HCT116 (cell line): ENCODE measurements around the gene SLC22A5. TPM values are rescaled to one million over a fixed set of nuclear protein-coding genes. Genes with fewer than 3 reads are reported as not detected.

Source experiments
- ATAC-seq: fragments of 200-7000 bp; cut with Tn5 transposase; 2 replicates; pipeline ENCODE4 v1.9.1; 2020; ENCODE audit warnings: mild to moderate bottlenecking, moderate library complexity
- BruUV-seq: library from RNA; stranded (reverse); fragments of 400-500 nt; replicated peaks from 2 replicates; lab custom pipeline; 2021; lab: Mats Ljungman, UMichigan
- CTCF ChIA-PET: fragments of 300-600 bp; sonication (Branson Sonifier 250); formaldehyde crosslinking; loops from one replicate; lab custom pipeline; 2021; ENCODE audit warnings: antibody characterized with exemption; lab: Charles Lee
- POLR2A ChIA-PET: fragments of 300-600, 350-600 bp; sonication (Branson Sonifier 250); formaldehyde crosslinking; loops from one replicate; lab custom pipeline; 2021; ENCODE audit warnings: antibody characterized with exemption; lab: Charles Lee
- RAD21 ChIA-PET, 2 experiments: fragments of 300-600 bp; sonication (Branson Sonifier 250); formaldehyde crosslinking; loops; one replicate each; lab custom pipeline; 2023; ENCODE audit warnings: low total read pairs in 2 of 2; ENCODE audit not compliant: uncharacterized antibody in 2 of 2, unreplicated experiment in 2 of 2, low non-redundant PET in 1 of 2; lab: Charles Lee
- DNase-seq: peaks from one replicate; pipeline ENCODE4 v3.0.0-alpha.2; 2010; ENCODE audit warnings: low read depth, low spot score
- H2AFZ ChIP-seq: fragments of 200-600 bp; shearing (Covaris generic), sonication (generic); 2 replicates; pipeline ENCODE4 v1.6.1; 2017; ENCODE audit warnings: low read depth, mixed run types, mixed read lengths, antibody characterized with exemption, low read length; ENCODE audit not compliant: poor library complexity, severe bottlenecking
- H3K27ac ChIP-seq: 2 replicates; pipeline ENCODE4 v1.5.1; 2012; ENCODE audit warnings: low read depth, low read length
- H3K27me3 ChIP-seq: fragments of 200-600 bp; sonication (generic); 2 replicates; pipeline ENCODE4 v1.6.1; 2016; ENCODE audit warnings: mixed run types, low read length, mixed read lengths; ENCODE audit not compliant: insufficient read depth
- H3K36me3 ChIP-seq, 2 experiments: fragments of 200-500 bp in 1 of 2; fragments of 200-600 bp in 1 of 2; sonication (Bioruptor generic) in 1 of 2; sonication (generic) in 1 of 2; 2 replicates each; pipeline versions ENCODE4 v1.5.1 to v1.6.1; 2014 to 2016; ENCODE audit warnings: low read length in 2 of 2, inconsistent platforms in 1 of 2, mixed read lengths in 1 of 2, mixed run types in 1 of 2; ENCODE audit not compliant: insufficient read depth in 2 of 2, control insufficient read depth in 1 of 2
- H3K4me1 ChIP-seq, 2 experiments: fragments of 200-600 bp in 1 of 2; sonication (generic) in 1 of 2; 2 replicates each; pipeline versions ENCODE4 v1.5.1 to v1.6.1; 2012 to 2017; ENCODE audit warnings: low read length in 2 of 2, inconsistent platforms in 1 of 2, mild to moderate bottlenecking in 1 of 2, mixed read lengths in 1 of 2, mixed run types in 1 of 2, moderate library complexity in 1 of 2; ENCODE audit not compliant: insufficient read depth in 2 of 2, control insufficient read depth in 1 of 2
- H3K4me2 ChIP-seq: fragments of 200-600 bp; sonication (generic); 2 replicates; pipeline ENCODE4 v1.6.1; 2017; ENCODE audit warnings: mixed run types, low read length, mixed read lengths
- H3K4me3 ChIP-seq, 2 experiments: fragments of 200-600 bp in 1 of 2; sonication (generic) in 1 of 2; replicated peaks in 1 of 2; 2 replicates each; pipeline ENCODE4 v1.5.1; 2011 to 2016; ENCODE audit warnings: low read length in 2 of 2, control low read depth in 1 of 2, low read depth in 1 of 2, mild to moderate bottlenecking in 1 of 2, mixed read lengths in 1 of 2, mixed run types in 1 of 2
- H3K79me2 ChIP-seq: fragments of 200-600 bp; sonication (generic); 2 replicates; pipeline ENCODE4 v1.6.1; 2017; ENCODE audit warnings: mild to moderate bottlenecking, mixed run types, low read length, moderate library complexity, mixed read lengths; ENCODE audit not compliant: insufficient read depth
- H3K9ac ChIP-seq: fragments of 200-600 bp; sonication (generic); 2 replicates; pipeline ENCODE4 v1.6.1; 2016; ENCODE audit warnings: low read length, mixed read lengths
- H3K9me2 ChIP-seq: fragments of 200-600 bp; sonication (generic), shearing (Covaris generic); 2 replicates; pipeline ENCODE4 v1.6.1; 2017; ENCODE audit warnings: mixed run types, mild to moderate bottlenecking, moderate library complexity; ENCODE audit not compliant: insufficient read depth
- H3K9me3 ChIP-seq, 2 experiments: fragments of 200-500 bp in 1 of 2; fragments of 200-600 bp in 1 of 2; sonication (Bioruptor generic) in 1 of 2; sonication (generic) in 1 of 2; 2 replicates each; pipeline ENCODE4 v1.6.1; 2014 to 2017; ENCODE audit warnings: low read length in 2 of 2, mixed read lengths in 2 of 2, inconsistent platforms in 1 of 2, low read depth in 1 of 2, mild to moderate bottlenecking in 1 of 2, mixed run types in 1 of 2, moderate library complexity in 1 of 2; ENCODE audit not compliant: control insufficient read depth in 1 of 2, insufficient read depth in 1 of 2
- H4K20me1 ChIP-seq: fragments of 200-600 bp; sonication (generic), shearing (Covaris generic); 2 replicates; pipeline ENCODE4 v1.6.1; 2017; ENCODE audit warnings: mixed run types, mild to moderate bottlenecking, moderate library complexity; ENCODE audit not compliant: insufficient read depth
- CBX3 ChIP-seq: IDR thresholded peaks from 2 replicates; pipeline ENCODE4 v1.6.1; 2012; ENCODE audit warnings: low read depth
- CEBPB ChIP-seq: IDR thresholded peaks from 2 replicates; pipeline ENCODE4 v1.6.1; 2012; ENCODE audit warnings: low read depth
- EGR1 ChIP-seq: IDR thresholded peaks from 2 replicates; pipeline ENCODE4 v1.6.1; 2012; ENCODE audit warnings: low read depth
- ELF1 ChIP-seq: IDR thresholded peaks from 2 replicates; pipeline ENCODE4 v1.6.1; 2012; ENCODE audit warnings: low read depth, borderline replicate concordance
- EZH2 ChIP-seq: fragments of 200-600 bp; sonication (generic); IDR thresholded peaks from 2 replicates; pipeline ENCODE4 v1.6.1; 2017; ENCODE audit warnings: antibody characterized with exemption, mixed run types
- EZH2phosphoT487 ChIP-seq: fragments of 200-600 bp; IDR thresholded peaks from 2 replicates; pipeline ENCODE4 v1.6.1; 2018; ENCODE audit warnings: antibody characterized with exemption, borderline replicate concordance
- FOSL1 ChIP-seq: IDR thresholded peaks from 2 replicates; pipeline ENCODE4 v1.6.1; 2012; ENCODE audit warnings: low read depth
- JUND ChIP-seq: IDR thresholded peaks from 2 replicates; pipeline ENCODE4 v1.6.1; 2012
- POLR2A ChIP-seq: IDR thresholded peaks from 2 replicates; pipeline ENCODE4 v1.7.0; 2011; ENCODE audit warnings: borderline replicate concordance; ENCODE audit not compliant: insufficient read depth, insufficient read length; ENCODE audit errors: extremely low read depth
- POLR2AphosphoS5 ChIP-seq: IDR thresholded peaks from 2 replicates; pipeline ENCODE4 v1.6.1; 2011; ENCODE audit warnings: mild to moderate bottlenecking, low read depth, low read length, moderate library complexity
- RAD21 ChIP-seq: IDR thresholded peaks from 2 replicates; pipeline ENCODE4 v1.6.1; 2012; ENCODE audit warnings: low read depth, mild to moderate bottlenecking
- SIN3A ChIP-seq: IDR thresholded peaks from 2 replicates; pipeline ENCODE4 v1.6.1; 2012; ENCODE audit warnings: low read depth
- SRF ChIP-seq: IDR thresholded peaks from 2 replicates; pipeline ENCODE4 v1.6.1; 2012; ENCODE audit warnings: low read depth
- YY1 ChIP-seq: IDR thresholded peaks from 2 replicates; pipeline ENCODE4 v1.6.1; 2011; ENCODE audit warnings: low read length, low read depth, moderate library complexity, mild to moderate bottlenecking; ENCODE audit not compliant: insufficient replicate concordance; ENCODE audit errors: extremely low read depth
- ZFX ChIP-seq: fragments of 450-650 bp; IDR thresholded peaks from 2 replicates; pipeline ENCODE4 v1.6.1; 2017
- ZNF274 ChIP-seq: fragments of 200-500 bp; sonication (Bioruptor generic); IDR thresholded peaks from 2 replicates; pipeline ENCODE4 v1.6.1; 2014; ENCODE audit warnings: mild to moderate bottlenecking, low read depth, low read length, inconsistent platforms
- intact Hi-C: fragments of 100-400 bp; cut with micrococcal nuclease; formaldehyde crosslinking; loops from 2 replicates; pipeline ENCODE4 v1.10.0; 2022
- total RNA-seq: library from RNA; stranded (reverse); gene quantifications from one replicate; pipeline ENCODE4 v1.2.1, GENCODE V29; 2021; ENCODE audit not compliant: unreplicated experiment
- TF ChIP-seq, protein P1 (sequence below): IDR thresholded peaks from 2 replicates; pipeline ENCODE4 v1.6.1; 2012
- TF ChIP-seq, protein P2 (sequence below), 3 experiments: fragments of 200-600 bp in 1 of 3; sonication (generic) in 1 of 3; IDR thresholded peaks in 2 of 3; conservative IDR thresholded peaks in 1 of 3; 2 replicates each; pipeline ENCODE4 v1.5.1; 2012 to 2017; ENCODE audit warnings: low read depth in 2 of 3, low read length in 2 of 3, antibody characterized with exemption in 1 of 3, borderline replicate concordance in 1 of 3, control low read depth in 1 of 3, mild to moderate bottlenecking in 1 of 3, mixed read lengths in 1 of 3, mixed run types in 1 of 3, moderate library complexity in 1 of 3; ENCODE audit not compliant: insufficient read depth in 1 of 3
- TF ChIP-seq, protein P3 (sequence below): IDR thresholded peaks from 2 replicates; pipeline ENCODE4 v1.6.1; 2012

SLC22A5 gene
- total RNA-seq, 1 experiment from 2014 or later, result 9.9 TPM

DNA sequence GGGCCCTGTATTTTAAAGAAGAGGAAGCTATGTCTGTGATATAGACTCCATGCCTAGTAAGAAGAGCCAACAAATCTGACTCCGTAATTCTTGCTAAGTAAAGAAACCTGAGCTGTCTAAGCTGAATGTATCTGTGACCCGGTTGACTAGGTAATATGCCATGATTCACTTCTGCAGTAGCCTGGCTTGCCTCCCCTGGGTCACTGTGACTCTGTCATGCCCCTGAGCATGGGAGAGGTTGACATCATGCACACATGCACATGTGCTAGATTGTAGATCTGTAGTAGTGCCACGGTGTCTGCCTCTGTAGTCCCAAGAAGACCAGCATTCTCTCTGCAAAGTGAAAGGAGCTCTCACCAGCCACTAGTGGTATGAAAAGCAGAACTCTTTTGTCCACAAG lies 9.1 kb downstream of the SLC22A5 start:
- CTCF ChIA-PET, result no interaction called here
- intact Hi-C loops, result no loop called here
- TF ChIP-seq CEBPB, result no peak
- TF ChIP-seq JUND, result no peak
- no peak for TF ChIP-seq EGR1
- no peak for TF ChIP-seq EZH2
- no peak for TF ChIP-seq ZFX
- TF ChIP-seq YY1, result no peak
- no peak for TF ChIP-seq EZH2phosphoT487
- TF ChIP-seq CBX3, result no peak
- TF ChIP-seq, protein P1, sequence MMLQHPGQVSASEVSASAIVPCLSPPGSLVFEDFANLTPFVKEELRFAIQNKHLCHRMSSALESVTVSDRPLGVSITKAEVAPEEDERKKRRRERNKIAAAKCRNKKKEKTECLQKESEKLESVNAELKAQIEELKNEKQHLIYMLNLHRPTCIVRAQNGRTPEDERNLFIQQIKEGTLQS, result no peak
- TF ChIP-seq POLR2AphosphoS5, result no peak
- TF ChIP-seq ZNF274, result no peak

DNA sequence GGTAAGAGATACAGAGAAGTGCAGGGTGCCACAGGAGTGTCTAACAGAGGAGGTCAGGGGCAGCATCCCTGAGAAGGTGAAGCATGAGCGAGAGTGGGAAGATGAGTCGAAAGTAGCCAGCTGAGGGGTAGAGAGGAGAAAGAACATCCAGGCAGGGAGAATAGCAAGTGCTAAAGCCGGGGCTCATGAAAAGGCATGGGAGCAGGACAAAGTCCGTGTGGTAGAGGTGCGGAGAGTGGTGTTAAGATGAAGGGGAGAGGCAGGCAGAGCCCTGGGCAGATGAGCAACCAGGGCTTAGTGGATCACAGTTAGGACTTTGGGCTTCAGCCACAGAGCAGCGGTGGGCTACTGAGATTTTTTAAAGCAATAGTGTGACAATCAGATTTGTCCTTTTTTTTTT lies 10.5 kb downstream of the SLC22A5 start:
- Histone ChIP-seq H3K9me2 (no peaks in the 10 kb centered on the region), H3K36me3 (no peaks in the 10 kb centered on the region; a peak in 1 of 4 replicates), H3K9me3 (no peaks in the 10 kb centered on the region), H3K79me2 (no peaks in the 10 kb centered on the region), H4K20me1 (no peaks in the 10 kb centered on the region), H3K27ac (no peak overlapping the region), H2AFZ (no peak overlapping the region), H3K4me1 (0 out of 4 replicates have a peak, but pooled peaks cover 0 to 1% of the 10 kb centered on the region in 2 experiments), H3K27me3 (no peaks in the 10 kb centered on the region), H3K4me3 (no peak overlapping the region), H3K9ac (no peak overlapping the region), H3K4me2 (no peak overlapping the region)
- ChIA-PET POLR2A (interaction anchor here (0.6 kb wide), 1 partner anchor 318 kb away, joined by 3 read pairs; no protein-coding TSS in a partner anchor), RAD21 (no interaction called here), CTCF (no interaction called here)
- intact Hi-C loops, result loop anchor here (10.0 kb wide), 1 partner anchor 865 kb away; no protein-coding TSS in a partner anchor
- DNase-seq (no peak), ATAC-seq (no peak)
- no TSS peak for BruUV-seq
- TF ChIP-seq EZH2, result no peak
- no peak for TF ChIP-seq ZNF274
- no peak for TF ChIP-seq RAD21
- no peak for TF ChIP-seq SRF
- TF ChIP-seq ELF1, result no peak
- no peak for TF ChIP-seq FOSL1
- no peak for TF ChIP-seq EZH2phosphoT487
- TF ChIP-seq POLR2AphosphoS5, result no peak
- TF ChIP-seq ZFX, result no peak
- TF ChIP-seq, protein P2, sequence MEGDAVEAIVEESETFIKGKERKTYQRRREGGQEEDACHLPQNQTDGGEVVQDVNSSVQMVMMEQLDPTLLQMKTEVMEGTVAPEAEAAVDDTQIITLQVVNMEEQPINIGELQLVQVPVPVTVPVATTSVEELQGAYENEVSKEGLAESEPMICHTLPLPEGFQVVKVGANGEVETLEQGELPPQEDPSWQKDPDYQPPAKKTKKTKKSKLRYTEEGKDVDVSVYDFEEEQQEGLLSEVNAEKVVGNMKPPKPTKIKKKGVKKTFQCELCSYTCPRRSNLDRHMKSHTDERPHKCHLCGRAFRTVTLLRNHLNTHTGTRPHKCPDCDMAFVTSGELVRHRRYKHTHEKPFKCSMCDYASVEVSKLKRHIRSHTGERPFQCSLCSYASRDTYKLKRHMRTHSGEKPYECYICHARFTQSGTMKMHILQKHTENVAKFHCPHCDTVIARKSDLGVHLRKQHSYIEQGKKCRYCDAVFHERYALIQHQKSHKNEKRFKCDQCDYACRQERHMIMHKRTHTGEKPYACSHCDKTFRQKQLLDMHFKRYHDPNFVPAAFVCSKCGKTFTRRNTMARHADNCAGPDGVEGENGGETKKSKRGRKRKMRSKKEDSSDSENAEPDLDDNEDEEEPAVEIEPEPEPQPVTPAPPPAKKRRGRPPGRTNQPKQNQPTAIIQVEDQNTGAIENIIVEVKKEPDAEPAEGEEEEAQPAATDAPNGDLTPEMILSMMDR (IDR thresholded peaks at IDR 0.05 in 2 of 3, conservative IDR thresholded peaks at IDR 0.05 in 1 of 3; ENCODE audit: borderline replicate concordance in 1 of 3, insufficient read depth in 1 of 3, low read depth in 2 of 3, low read length in 2 of 3), result no peak
- no peak for TF ChIP-seq POLR2A
- no peak for TF ChIP-seq SIN3A
- no peak for TF ChIP-seq JUND
- TF ChIP-seq, protein P3, sequence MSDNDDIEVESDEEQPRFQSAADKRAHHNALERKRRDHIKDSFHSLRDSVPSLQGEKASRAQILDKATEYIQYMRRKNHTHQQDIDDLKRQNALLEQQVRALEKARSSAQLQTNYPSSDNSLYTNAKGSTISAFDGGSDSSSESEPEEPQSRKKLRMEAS, result no peak

More for the DNA sequence above, 9.1 kb downstream of the SLC22A5 start:
- no TSS peak for BruUV-seq
- Histone ChIP-seq H3K9me2 (no peaks in the 10 kb centered on the region), H3K27me3 (no peaks in the 10 kb centered on the region), H4K20me1 (no peaks in the 10 kb centered on the region), H3K36me3 (no peaks in the 10 kb centered on the region; a peak in 1 of 4 replicates), H3K9me3 (no peaks in the 10 kb centered on the region), H2AFZ (no peak overlapping the region), H3K79me2 (no peaks in the 10 kb centered on the region), H3K4me1 (no peaks in the 10 kb centered on the region), H3K4me3 (no peak overlapping the region), H3K4me2 (no peak overlapping the region), H3K27ac (no peak overlapping the region), H3K9ac (no peak overlapping the region)
- ChIA-PET POLR2A (interaction anchor here (0.5 kb wide), 1 partner anchor 127 kb away, joined by 3 read pairs; no protein-coding TSS in a partner anchor), RAD21 (interaction anchor here in 1 of 2 experiments (0.6 kb wide), 1 partner anchor 30 kb away, joined by 4 read pairs; no protein-coding TSS in a partner anchor)
- DNase-seq (no peak), ATAC-seq (no peak)
